Measurements from ENCODE around the gene ME2.
"Not testable (repeated sequence)": the region's sequence is repeated elsewhere in the genome, so short reads cannot be mapped to it uniquely, and the experiment has no call there.

The ME2 gene

DNA sequence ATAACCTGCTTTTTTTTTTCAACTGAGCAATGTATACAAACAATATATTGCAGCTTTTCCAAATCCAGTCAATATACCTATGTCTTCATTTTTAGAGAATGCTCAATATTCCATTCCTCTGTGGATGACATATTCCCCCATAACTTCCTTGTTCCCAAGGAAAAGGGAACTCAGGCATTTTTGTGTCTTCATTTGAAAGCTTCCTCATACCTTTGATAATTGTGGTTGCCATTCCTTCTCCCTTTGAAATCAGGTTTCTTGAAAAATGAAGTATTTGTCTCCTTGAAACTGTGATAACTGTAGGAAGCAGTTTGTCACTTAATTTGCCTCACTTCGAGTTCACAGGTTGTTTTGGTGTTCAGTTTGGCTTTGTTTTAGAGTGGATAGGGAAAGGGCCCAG, 102.5 kb downstream of the ME2 start:
- DNase-seq, result no peak

DNA sequence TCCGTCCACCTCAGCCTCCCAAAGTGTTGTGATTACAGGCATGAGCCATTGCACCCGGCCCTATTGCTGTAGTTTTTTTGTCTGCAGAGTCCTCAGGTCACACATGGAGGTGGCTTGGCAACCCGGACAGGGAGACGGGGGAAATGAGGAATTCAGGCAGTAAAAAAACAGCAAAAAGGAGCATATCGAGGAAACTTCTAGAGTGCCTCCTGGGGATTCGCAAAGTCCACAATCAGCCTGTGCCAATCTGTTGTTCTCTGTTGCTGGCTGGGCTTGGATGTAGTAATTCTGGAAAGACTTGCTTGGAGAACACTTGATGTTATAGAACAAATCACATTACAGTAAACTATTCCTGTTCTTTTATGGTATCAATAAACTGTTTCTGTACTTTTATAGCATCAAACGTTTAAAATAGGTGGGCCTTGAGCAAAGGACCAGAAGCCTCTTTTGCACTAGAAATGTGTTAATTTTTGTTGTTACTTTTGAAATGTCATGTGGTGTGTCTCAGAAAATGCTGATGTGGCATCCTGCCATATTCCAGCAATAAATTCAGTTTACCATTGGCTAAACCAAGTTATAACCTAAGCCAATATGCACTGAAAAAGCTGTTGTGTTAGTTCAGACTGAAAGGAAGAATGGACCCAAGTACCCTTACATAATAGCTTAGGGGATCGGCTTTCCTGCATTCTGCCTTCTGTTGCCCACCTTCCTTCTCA, 103.3 kb downstream of the ME2 start:
- no peak for DNase-seq

GRCh38 chr18:50982802-50983179, 103.9 kb downstream of the ME2 start:
- DNase-seq, result peak; percentile 5

DNA sequence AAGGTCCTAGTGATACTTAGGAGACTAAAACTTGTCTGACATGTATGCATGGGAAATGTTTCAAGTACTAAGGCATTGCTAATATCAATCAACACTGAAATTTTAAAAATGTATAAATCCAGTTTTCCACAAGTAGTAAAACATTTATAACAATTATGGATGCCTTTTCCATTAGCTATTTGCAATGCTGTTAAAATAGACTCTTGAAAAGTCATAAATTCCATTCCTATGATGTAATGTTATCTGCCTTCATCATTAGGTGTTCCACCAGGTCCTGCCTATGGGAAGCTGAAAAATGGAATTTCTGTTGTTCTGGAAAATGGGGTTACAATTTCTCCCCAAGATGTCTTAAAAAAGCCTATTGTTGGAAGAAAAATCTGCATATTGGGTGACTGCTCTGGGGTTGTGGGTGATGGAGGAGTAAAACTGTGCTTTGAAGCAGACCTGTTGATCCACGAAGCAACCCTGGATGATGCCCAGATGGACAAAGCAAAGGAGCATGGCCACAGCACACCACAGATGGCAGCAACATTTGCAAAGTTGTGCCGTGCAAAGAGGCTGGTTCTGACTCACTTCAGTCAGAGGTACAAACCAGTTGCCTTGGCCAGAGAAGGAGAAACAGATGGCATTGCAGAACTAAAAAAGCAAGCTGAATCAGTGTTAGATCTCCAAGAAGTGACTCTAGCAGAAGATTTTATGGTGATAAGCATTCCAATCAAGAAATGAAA, 107.6 kb downstream of the ME2 start:
- DNase-seq, result no peak

DNA sequence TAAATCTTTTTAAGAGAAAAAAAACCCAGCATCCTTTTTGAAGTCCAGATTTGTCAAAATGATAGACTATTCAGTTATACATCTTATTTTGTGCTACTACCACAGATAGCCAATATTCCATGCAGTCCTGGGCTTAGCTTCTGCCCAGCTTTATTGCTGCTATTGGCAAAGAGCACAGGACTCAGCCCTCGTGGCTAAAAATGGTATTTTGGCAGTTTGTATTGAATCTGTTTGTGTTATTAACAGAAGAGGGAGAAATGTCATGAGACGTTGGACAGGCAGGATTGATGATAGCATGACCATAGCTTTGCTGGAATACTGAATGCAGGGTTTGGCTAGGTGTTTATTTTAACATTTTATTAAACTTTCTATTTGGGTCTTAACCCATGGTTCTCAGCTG, 108.3 kb downstream of the ME2 start:
- no peak for DNase-seq

- DNase-seq, result no peak
Measured at GRCh38 chr18:50989711-50990110, 110.8 kb downstream of the ME2 start.

DNA sequence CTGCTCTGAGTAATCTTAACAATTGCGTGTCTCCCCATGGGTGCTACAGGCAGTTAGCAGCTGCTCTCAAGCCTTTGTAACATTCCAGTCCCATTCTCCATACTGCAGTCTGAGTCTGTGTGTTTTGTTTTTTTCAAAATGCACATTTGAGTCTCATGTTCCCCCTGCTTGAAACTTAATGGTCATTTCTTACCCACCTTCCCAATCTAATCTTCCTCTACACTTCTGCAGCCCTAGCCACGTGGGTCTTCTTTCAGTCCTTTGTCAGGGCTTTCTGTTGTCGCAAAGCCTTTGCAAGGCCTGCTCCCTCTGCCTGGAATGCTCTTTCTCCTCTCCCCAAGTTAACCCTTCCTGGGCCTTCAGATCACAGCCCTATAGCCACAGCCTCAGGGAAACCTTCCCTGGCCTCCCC, 113.4 kb downstream of the ME2 start:
- DNase-seq, result no peak

DNA sequence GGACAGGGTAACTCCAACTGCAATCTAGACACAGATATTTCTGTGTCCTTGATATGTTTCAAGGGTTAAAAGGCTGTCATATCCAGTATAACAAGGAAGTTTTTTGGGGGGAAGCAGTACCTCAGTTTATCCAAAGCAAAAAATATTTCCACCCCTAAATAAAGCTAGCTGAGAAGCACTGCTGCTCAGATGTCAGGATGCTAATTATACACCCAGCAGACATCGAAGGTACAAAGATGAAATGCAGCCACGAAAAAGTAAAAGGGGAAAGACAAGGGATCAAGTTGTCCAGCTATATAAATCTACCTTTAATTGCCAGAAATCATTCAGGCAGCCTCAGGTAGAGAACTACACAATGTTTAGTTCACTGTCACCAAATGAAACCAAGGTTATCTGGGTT, 115.1 kb downstream of the ME2 start:
- no peak for DNase-seq

GRCh38 chr18:51003174-51003573, 124.3 kb downstream of the ME2 start:
- not testable (repeated sequence) for DNase-seq
